ENCODE results near the gene AKNA.
"Not testable (repeated sequence)": the region's sequence is repeated elsewhere in the genome, so short reads cannot be mapped to it uniquely, and the experiment has no call there.

Gene AKNA

DNA sequence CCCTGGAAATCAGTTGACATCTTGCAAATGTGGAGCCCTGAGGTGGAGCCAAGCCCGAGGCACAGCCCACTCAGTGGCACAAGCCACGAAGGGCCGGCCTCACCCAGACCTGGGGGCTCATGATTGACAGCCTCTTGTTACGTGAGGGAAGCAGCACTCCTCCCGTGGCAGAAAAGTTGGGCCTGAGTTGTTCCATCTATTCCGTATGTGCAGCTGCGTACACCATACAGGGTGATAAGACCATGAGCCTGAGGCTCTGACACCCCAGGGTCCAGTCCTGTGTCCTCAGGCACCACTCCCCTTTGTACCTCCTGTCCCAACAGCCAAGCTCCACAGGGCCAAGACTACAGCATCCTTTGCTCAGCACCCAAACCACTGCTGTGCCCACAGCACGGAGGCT, 60.0 kb downstream of the AKNA start:
- WGBS, 2 experiments (ENCODE audit: insufficient coverage in 2 of 2) = 95 to 97% methylated on average over 8 of the region's 8 CpGs
- Histone ChIP-seq H3K4me1 (ENCODE audit: control insufficient read depth, insufficient read depth, low read length, poor library complexity, severe bottlenecking) (no peaks in the 10 kb centered on the region), H3K9me3 (ENCODE audit: control insufficient read depth, low read length) (no peaks in the 10 kb centered on the region), H3K36me3 (ENCODE audit: control insufficient read depth, insufficient read depth, low read length) (no peaks in the 10 kb centered on the region), H3K4me3 (ENCODE audit: extremely low read depth, insufficient read depth, low read length, poor library complexity, severe bottlenecking) (no peak overlapping the region), H3K27ac (ENCODE audit: low read depth, low read length, severe bottlenecking) (no peak overlapping the region)

DNA sequence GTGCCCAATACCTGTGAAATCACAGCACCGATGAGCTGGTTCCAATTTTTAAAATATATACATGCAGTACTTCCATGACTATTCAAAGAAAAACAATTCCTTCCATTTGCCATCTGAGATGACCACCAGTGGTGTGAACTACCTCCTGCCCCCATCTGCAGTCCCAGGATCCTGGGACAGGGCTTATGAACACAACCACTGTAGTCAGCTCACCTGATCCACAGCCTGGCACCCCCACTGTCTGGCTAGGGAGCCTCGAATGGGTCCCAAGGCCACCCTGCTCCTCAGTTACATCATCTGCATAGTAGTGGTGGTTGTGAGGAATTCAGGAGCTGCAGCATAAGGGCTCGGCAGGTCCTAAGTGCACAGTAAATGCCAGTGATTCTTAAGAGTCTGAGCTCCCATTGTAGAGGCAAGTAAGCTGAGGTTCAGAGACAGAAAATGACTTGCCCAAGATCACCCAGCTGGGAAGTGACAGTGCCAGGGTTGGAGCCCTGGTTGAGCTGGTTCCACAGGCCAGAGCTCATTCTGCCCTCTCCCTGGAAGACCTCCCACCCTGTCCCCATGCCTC, 62.0 kb downstream of the AKNA start:
- WGBS, 2 experiments (ENCODE audit: insufficient coverage in 2 of 2) = 83% methylated on average over 1 of the region's 3 CpGs; no CpG with 5 or more reads in 1 of the 2 experiments
- H3K36me3 ChIP-seq (ENCODE audit: control insufficient read depth, insufficient read depth, low read length); H3K4me3 ChIP-seq (ENCODE audit: extremely low read depth, insufficient read depth, low read length, poor library complexity, severe bottlenecking); H3K4me1 ChIP-seq (ENCODE audit: control insufficient read depth, insufficient read depth, low read length, poor library complexity, severe bottlenecking); H3K27ac ChIP-seq (ENCODE audit: low read depth, low read length, severe bottlenecking); H3K9me3 ChIP-seq (ENCODE audit: control insufficient read depth, low read length): not testable (repeated sequence)

DNA sequence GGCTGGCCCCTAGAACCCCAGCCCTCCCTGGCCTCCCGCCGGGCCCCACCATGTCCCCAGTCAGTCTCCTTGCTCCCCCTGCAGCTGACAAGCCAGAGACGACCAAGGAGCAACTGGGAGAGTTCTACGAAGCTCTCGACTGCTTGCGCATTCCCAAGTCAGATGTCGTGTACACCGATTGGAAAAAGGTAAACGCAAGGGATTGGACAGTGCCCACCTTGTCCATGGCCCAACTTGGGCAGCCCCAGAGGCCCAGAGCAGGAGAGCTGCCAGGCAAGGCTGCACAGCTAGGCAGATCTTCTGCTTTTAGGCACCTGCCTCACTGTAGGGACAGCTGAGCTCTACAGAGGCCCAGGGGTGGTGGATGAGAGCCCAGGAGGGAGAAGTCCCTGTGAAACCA, 62.8 kb downstream of the AKNA start:
- not testable (repeated sequence) for H3K27ac ChIP-seq (ENCODE audit: low read depth, low read length, severe bottlenecking); H3K4me1 ChIP-seq (ENCODE audit: control insufficient read depth, insufficient read depth, low read length, poor library complexity, severe bottlenecking); H3K4me3 ChIP-seq (ENCODE audit: extremely low read depth, insufficient read depth, low read length, poor library complexity, severe bottlenecking); H3K9me3 ChIP-seq (ENCODE audit: control insufficient read depth, low read length); H3K36me3 ChIP-seq (ENCODE audit: control insufficient read depth, insufficient read depth, low read length)
- WGBS, 2 experiments (ENCODE audit: insufficient coverage in 2 of 2) = 86 to 100% methylated on average over 1 to 7 of the region's 9 CpGs

- no peak overlapping the region for H3K4me3 ChIP-seq (ENCODE audit: extremely low read depth, insufficient read depth, low read length, poor library complexity, severe bottlenecking)
- 93% methylated on average over 6 of the region's 8 CpGs for WGBS, 2 experiments (ENCODE audit: insufficient coverage in 2 of 2)
- no peaks in the 10 kb centered on the region for H3K4me1 ChIP-seq (ENCODE audit: control insufficient read depth, insufficient read depth, low read length, poor library complexity, severe bottlenecking)
- no peak overlapping the region for H3K27ac ChIP-seq (ENCODE audit: low read depth, low read length, severe bottlenecking)
- H3K36me3 ChIP-seq (ENCODE audit: control insufficient read depth, insufficient read depth, low read length) = no peaks in the 10 kb centered on the region
- no peaks in the 10 kb centered on the region for H3K9me3 ChIP-seq (ENCODE audit: control insufficient read depth, low read length)
Observed at GRCh38 chr9:114324492-114324891, 63.3 kb downstream of the AKNA start.

DNA sequence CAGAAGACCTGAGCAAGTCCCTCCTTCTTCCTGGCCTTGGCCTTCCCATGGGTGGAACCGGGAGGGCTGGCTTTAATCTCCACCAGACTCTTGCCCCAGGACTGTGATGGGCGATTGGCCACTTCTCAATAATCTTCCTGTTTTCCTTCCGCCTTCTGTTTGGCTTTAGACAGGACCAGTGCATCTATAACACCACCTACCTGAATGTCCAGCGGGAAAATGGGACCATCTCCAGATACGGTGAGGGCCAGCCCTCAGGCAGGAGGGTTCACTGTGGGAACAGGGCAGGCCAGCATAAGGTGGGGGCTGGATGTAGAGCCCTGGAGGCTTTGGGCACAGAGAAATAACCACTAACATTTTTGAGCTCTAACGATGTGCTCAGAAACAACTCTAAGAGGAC, 63.9 kb downstream of the AKNA start:
- not testable (repeated sequence) for H3K27ac ChIP-seq (ENCODE audit: low read depth, low read length, severe bottlenecking); H3K4me3 ChIP-seq (ENCODE audit: extremely low read depth, insufficient read depth, low read length, poor library complexity, severe bottlenecking); H3K36me3 ChIP-seq (ENCODE audit: control insufficient read depth, insufficient read depth, low read length); H3K4me1 ChIP-seq (ENCODE audit: control insufficient read depth, insufficient read depth, low read length, poor library complexity, severe bottlenecking); H3K9me3 ChIP-seq (ENCODE audit: control insufficient read depth, low read length)
- WGBS, 2 experiments (ENCODE audit: insufficient coverage in 2 of 2) = 93 to 94% methylated on average over 4 of the region's 6 CpGs

GRCh38 chr9:114322831-114323531, 64.8 kb downstream of the AKNA start, which contains the start of gene ORM1:
Gene ORM1 (plus strand): TSS chr9:114323098. CDS start chr9:114323134, 36 bp downstream.
- not testable (repeated sequence) for H3K36me3 ChIP-seq (ENCODE audit: control insufficient read depth, insufficient read depth, low read length); H3K27ac ChIP-seq (ENCODE audit: low read depth, low read length, severe bottlenecking); H3K4me3 ChIP-seq (ENCODE audit: extremely low read depth, insufficient read depth, low read length, poor library complexity, severe bottlenecking); H3K9me3 ChIP-seq (ENCODE audit: control insufficient read depth, low read length); H3K4me1 ChIP-seq (ENCODE audit: control insufficient read depth, insufficient read depth, low read length, poor library complexity, severe bottlenecking)
- WGBS, 2 experiments (ENCODE audit: insufficient coverage in 2 of 2) = no CpG with 5 or more reads among the region's 15 CpGs

DNA sequence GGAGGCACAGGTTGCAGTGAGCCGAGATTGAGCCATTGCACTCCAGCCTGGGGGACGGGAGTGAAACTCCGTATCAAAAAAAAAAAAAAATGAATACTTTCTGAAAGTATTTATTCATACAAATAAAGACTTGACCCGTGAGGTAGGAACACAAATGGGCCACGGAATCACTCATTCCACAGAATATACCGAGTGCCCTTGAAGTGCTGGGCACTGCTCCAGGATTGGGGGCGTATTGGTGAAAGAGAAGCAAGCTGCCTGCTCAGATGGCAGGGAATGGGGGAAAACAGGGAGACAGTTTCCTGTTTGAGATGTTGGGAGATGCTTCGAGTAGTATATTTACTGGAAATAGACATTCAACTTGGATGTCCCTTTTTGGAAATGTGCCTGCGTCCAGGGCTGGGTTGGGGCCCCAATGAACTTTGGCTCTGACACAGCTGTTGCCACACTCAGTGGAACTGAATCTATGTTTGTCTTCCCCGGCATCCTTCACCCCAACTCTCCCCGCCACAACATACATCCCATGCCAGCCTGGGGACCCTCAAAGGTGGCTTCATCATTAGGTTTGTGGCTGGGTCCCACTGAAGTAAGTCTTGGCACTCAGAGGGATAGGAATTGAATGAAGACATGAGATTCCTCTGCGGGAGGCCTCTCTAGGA, 65.5 kb downstream of the AKNA start:
- H3K36me3 ChIP-seq (ENCODE audit: control insufficient read depth, insufficient read depth, low read length); H3K4me1 ChIP-seq (ENCODE audit: control insufficient read depth, insufficient read depth, low read length, poor library complexity, severe bottlenecking); H3K27ac ChIP-seq (ENCODE audit: low read depth, low read length, severe bottlenecking); H3K9me3 ChIP-seq (ENCODE audit: control insufficient read depth, low read length); H3K4me3 ChIP-seq (ENCODE audit: extremely low read depth, insufficient read depth, low read length, poor library complexity, severe bottlenecking): not testable (repeated sequence)
- WGBS, 2 experiments (ENCODE audit: insufficient coverage in 2 of 2) = 80 to 100% methylated on average over 1 to 2 of the region's 12 CpGs

GRCh38 chr9:114321759-114322158, 66.0 kb downstream of the AKNA start:
- WGBS, 2 experiments (ENCODE audit: insufficient coverage in 2 of 2) = 96 to 100% methylated on average over 1 to 5 of the region's 8 CpGs
- Histone ChIP-seq H3K9me3 (ENCODE audit: control insufficient read depth, low read length) (no peaks in the 10 kb centered on the region), H3K4me3 (ENCODE audit: extremely low read depth, insufficient read depth, low read length, poor library complexity, severe bottlenecking) (no peak overlapping the region), H3K36me3 (ENCODE audit: control insufficient read depth, insufficient read depth, low read length) (no peaks in the 10 kb centered on the region), H3K4me1 (ENCODE audit: control insufficient read depth, insufficient read depth, low read length, poor library complexity, severe bottlenecking) (no peaks in the 10 kb centered on the region), H3K27ac (ENCODE audit: low read depth, low read length, severe bottlenecking) (no peak overlapping the region)

- H3K4me1 ChIP-seq (ENCODE audit: control insufficient read depth, insufficient read depth, low read length, poor library complexity, severe bottlenecking); H3K27ac ChIP-seq (ENCODE audit: low read depth, low read length, severe bottlenecking); H3K36me3 ChIP-seq (ENCODE audit: control insufficient read depth, insufficient read depth, low read length); H3K9me3 ChIP-seq (ENCODE audit: control insufficient read depth, low read length); H3K4me3 ChIP-seq (ENCODE audit: extremely low read depth, insufficient read depth, low read length, poor library complexity, severe bottlenecking): not testable (repeated sequence)
- WGBS, 2 experiments (ENCODE audit: insufficient coverage in 2 of 2) = 100% methylated on average over 4 of the region's 7 CpGs; no CpG with 5 or more reads in 1 of the 2 experiments
Observed at GRCh38 chr9:114320710-114321109, 67.1 kb downstream of the AKNA start.

GRCh38 chr9:114319147-114319546, 68.6 kb downstream of the AKNA start:
- Histone ChIP-seq H3K36me3 (ENCODE audit: control insufficient read depth, insufficient read depth, low read length) (no peaks in the 10 kb centered on the region), H3K9me3 (ENCODE audit: control insufficient read depth, low read length) (no peaks in the 10 kb centered on the region), H3K4me1 (ENCODE audit: control insufficient read depth, insufficient read depth, low read length, poor library complexity, severe bottlenecking) (no peaks in the 10 kb centered on the region), H3K27ac (ENCODE audit: low read depth, low read length, severe bottlenecking) (no peak overlapping the region), H3K4me3 (ENCODE audit: extremely low read depth, insufficient read depth, low read length, poor library complexity, severe bottlenecking) (no peak overlapping the region)
- WGBS, 2 experiments (ENCODE audit: insufficient coverage in 2 of 2) = 85 to 88% methylated on average over 2 of the region's 3 CpGs

DNA sequence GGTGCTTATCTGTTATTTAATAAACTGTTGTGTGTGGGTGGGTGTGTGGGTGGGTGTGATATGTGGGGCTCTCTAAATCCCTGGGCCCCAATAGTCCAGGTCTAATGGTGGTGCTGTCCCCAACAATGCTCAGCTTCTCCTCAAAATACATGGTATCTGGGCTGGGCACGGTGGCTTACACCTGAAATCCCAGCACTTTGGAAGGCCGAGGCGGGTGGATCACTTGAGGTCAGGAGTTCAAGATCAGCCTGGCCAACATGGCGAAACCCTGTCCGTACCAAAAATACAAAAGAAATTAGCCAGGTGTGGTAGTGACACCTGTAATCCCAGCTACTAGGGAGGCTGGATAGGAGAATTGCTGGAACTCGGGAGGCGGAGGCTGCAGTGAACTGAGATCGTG, 69.4 kb downstream of the AKNA start:
- WGBS, 2 experiments (ENCODE audit: insufficient coverage in 2 of 2) = 91 to 98% methylated on average over 6 of the region's 8 CpGs
- H3K4me3 ChIP-seq (ENCODE audit: extremely low read depth, insufficient read depth, low read length, poor library complexity, severe bottlenecking) = no peak overlapping the region
- no peaks in the 10 kb centered on the region for H3K9me3 ChIP-seq (ENCODE audit: control insufficient read depth, low read length)
- H3K4me1 ChIP-seq (ENCODE audit: control insufficient read depth, insufficient read depth, low read length, poor library complexity, severe bottlenecking) = no peaks in the 10 kb centered on the region
- H3K36me3 ChIP-seq (ENCODE audit: control insufficient read depth, insufficient read depth, low read length) = no peaks in the 10 kb centered on the region
- no peak overlapping the region for H3K27ac ChIP-seq (ENCODE audit: low read depth, low read length, severe bottlenecking)

Data from mesodermal cell (in vitro differentiated cells).